HepG2 (cell line): ENCODE measurements around the gene KLHL21.

Experiments
- SMAD1 ChIP-seq: sonication (generic); formaldehyde crosslinking; IDR thresholded peaks from 2 replicates; pipeline ENCODE4 v1.4.0; 2020; ENCODE audit warnings: missing genetic modification reagents, low read depth, mild to moderate bottlenecking, borderline replicate concordance
- ZNF557 ChIP-seq: sonication (generic); formaldehyde crosslinking; IDR thresholded peaks from 2 replicates; pipeline ENCODE4 v1.4.0; 2020; ENCODE audit warnings: missing genetic modification reagents
- ZZZ3 ChIP-seq: sonication (generic); formaldehyde crosslinking; IDR thresholded peaks from 2 replicates; pipeline ENCODE4 v1.4.0; 2020; ENCODE audit warnings: missing genetic modification reagents, mild to moderate bottlenecking, borderline replicate concordance
- TF ChIP-seq, protein P1 (sequence below): IDR thresholded peaks from 2 replicates; pipeline ENCODE4 v1.6.1; 2016; ENCODE audit warnings: missing compliant biosample characterization, missing genetic modification reagents, borderline replicate concordance

DNA sequence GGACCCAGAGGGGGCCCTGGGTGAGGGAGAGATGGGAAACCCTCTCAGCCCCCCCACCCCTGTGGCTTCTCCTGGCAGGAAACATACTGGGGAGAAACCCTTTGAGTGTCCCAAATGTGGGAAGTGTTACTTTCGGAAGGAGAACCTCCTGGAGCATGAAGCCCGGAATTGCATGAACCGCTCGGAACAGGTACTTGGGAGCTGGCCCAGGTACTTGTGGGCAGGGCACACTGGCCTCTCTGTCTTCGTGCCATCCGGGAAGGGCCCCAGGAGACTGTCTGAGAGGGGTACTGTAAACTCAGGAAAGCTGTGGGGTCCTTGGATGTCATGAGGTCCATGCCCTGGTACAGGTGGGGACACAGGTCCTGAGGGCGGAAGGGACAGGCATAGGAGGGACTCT lies 16.8 kb downstream of the KLHL21 start:
- TF ChIP-seq ZNF557 (CRISPR knock-in tag): no peak
- TF ChIP-seq, protein P1, sequence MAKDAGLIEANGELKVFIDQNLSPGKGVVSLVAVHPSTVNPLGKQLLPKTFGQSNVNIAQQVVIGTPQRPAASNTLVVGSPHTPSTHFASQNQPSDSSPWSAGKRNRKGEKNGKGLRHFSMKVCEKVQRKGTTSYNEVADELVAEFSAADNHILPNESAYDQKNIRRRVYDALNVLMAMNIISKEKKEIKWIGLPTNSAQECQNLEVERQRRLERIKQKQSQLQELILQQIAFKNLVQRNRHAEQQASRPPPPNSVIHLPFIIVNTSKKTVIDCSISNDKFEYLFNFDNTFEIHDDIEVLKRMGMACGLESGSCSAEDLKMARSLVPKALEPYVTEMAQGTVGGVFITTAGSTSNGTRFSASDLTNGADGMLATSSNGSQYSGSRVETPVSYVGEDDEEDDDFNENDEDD (CRISPR knock-in tag): no peak
- TF ChIP-seq SMAD1 (CRISPR knock-in tag): no peak
- no peak for TF ChIP-seq ZZZ3
